Lower leg skin (tissue), 3 donors: ENCODE results near the gene ENAH.

Source experiments
- CTCF ChIP-seq, 3 donors: fragments of 450-650 bp; IDR thresholded peaks; one replicate each; pipeline ENCODE4 v1.5.1; 2016; ENCODE audit warnings: antibody characterized with exemption in 3 of 3, mild to moderate bottlenecking in 3 of 3, moderate library complexity in 2 of 3
- POLR2A ChIP-seq, 2 donors: fragments of 450-650 bp; IDR thresholded peaks; one replicate each; pipeline ENCODE4 v1.6.1; 2016 to 2017; ENCODE audit warnings: antibody characterized with exemption in 2 of 2, mild to moderate bottlenecking in 1 of 2, moderate library complexity in 1 of 2

GRCh38 chr1:225629483-225629882 is 23.4 kb downstream of the ENAH start:
- TF ChIP-seq CTCF (IDR thresholded peaks at IDR 0.05) = no peak
- no peak for TF ChIP-seq POLR2A (IDR thresholded peaks at IDR 0.05)
